SK-N-SH (cell line): ENCODE results near the gene KRT78. TPM values are rescaled to one million over a fixed set of nuclear protein-coding genes. Genes with fewer than 3 reads are reported as not detected.
A peak's percentile ranks its signal among the peaks of the same experiment; 100 is the strongest.
"Not testable (repeated sequence)": the region's sequence is repeated elsewhere in the genome, so short reads cannot be mapped to it uniquely, and the experiment has no call there.

ENCODE experiments used
- CTCF ChIA-PET: fragments of 300-600, 350-600 bp; formaldehyde crosslinking; extraction: SDS; loops from one replicate; lab custom pipeline; 2021; lab: Yijun Ruan, JAX
- POLR2A ChIA-PET: fragments of 350-600 bp; sonication (Branson Sonifier 250); formaldehyde crosslinking; extraction: SDS; loops from one replicate; lab custom pipeline; 2020; ENCODE audit warnings: antibody characterized with exemption, inconsistent platforms; lab: Yijun Ruan, JAX
- DNase-seq: peaks from one replicate; pipeline ENCODE4 v3.0.0; 2012
- H2AFZ ChIP-seq: fragments of 200-600 bp; sonication (generic); 2 replicates; pipeline ENCODE4 v1.8.1; 2016; ENCODE audit warnings: antibody characterized with exemption, mild to moderate bottlenecking, low read depth
- H3F3A ChIP-seq: fragments of 200-600 bp; sonication (generic); replicated peaks from 2 replicates; pipeline ENCODE3; 2016; ENCODE audit warnings: antibody characterized with exemption, mild to moderate bottlenecking; ENCODE audit not compliant: insufficient read depth
- H3K27ac ChIP-seq, 2 experiments: fragments of 200-500 bp in 1 of 2; fragments of 200-600 bp in 1 of 2; sonication (Bioruptor generic) in 1 of 2; sonication (generic), shearing (Covaris generic) in 1 of 2; 2 replicates each; pipeline versions ENCODE4 v1.5.1 to v1.6.1; 2014 to 2016; ENCODE audit warnings: low read depth in 2 of 2, inconsistent platforms in 1 of 2, low read length in 1 of 2, mild to moderate bottlenecking in 1 of 2, mixed read lengths in 1 of 2
- H3K27me3 ChIP-seq: fragments of 200-600 bp; sonication (generic), shearing (Covaris generic); 2 replicates; pipeline ENCODE4 v1.6.1; 2016; ENCODE audit warnings: mixed run types; ENCODE audit not compliant: insufficient read depth
- H3K36me3 ChIP-seq, 2 experiments: fragments of 200-500 bp in 1 of 2; fragments of 200-600 bp in 1 of 2; sonication (Bioruptor generic) in 1 of 2; sonication (generic) in 1 of 2; replicated peaks in 1 of 2; 2 replicates each; pipeline versions ENCODE3 to v1.5.1; 2014 to 2016; ENCODE audit warnings: low read length in 1 of 2, mild to moderate bottlenecking in 1 of 2; ENCODE audit not compliant: insufficient read depth in 2 of 2, control insufficient read depth in 1 of 2
- H3K4me1 ChIP-seq, 2 experiments: fragments of 200-500 bp in 1 of 2; fragments of 200-600 bp in 1 of 2; sonication (Bioruptor generic) in 1 of 2; sonication (generic), shearing (Covaris generic) in 1 of 2; 2 replicates each; pipeline versions ENCODE4 v1.5.1 to v1.6.1; 2014 to 2016; ENCODE audit warnings: low read depth in 1 of 2, low read length in 1 of 2, mixed run types in 1 of 2; ENCODE audit not compliant: insufficient read depth in 2 of 2, control insufficient read depth in 1 of 2
- H3K4me2 ChIP-seq: fragments of 200-600 bp; sonication (generic), shearing (Covaris generic); 2 replicates; pipeline ENCODE4 v1.6.1; 2017; ENCODE audit warnings: mixed run types
- H3K4me3 ChIP-seq, 2 experiments: fragments of 200-500 bp in 1 of 2; fragments of 200-600 bp in 1 of 2; sonication (Bioruptor generic) in 1 of 2; sonication (generic), shearing (Covaris generic) in 1 of 2; 2 replicates each; pipeline versions ENCODE4 v1.5.1 to v1.8.1; 2014 to 2016; ENCODE audit warnings: low read depth in 2 of 2, inconsistent platforms in 1 of 2, low read length in 1 of 2, mild to moderate bottlenecking in 1 of 2, mixed read lengths in 1 of 2, moderate library complexity in 1 of 2
- H3K79me2 ChIP-seq: fragments of 200-600 bp; sonication (generic); 2 replicates; pipeline ENCODE4 v1.8.1; 2017; ENCODE audit warnings: mild to moderate bottlenecking; ENCODE audit not compliant: insufficient read depth
- H3K9ac ChIP-seq: fragments of 200-600 bp; sonication (generic); 2 replicates; pipeline ENCODE4 v1.6.1; 2017; ENCODE audit warnings: mixed run types
- H3K9me2 ChIP-seq: fragments of 200-600 bp; sonication (generic); 2 replicates; pipeline ENCODE4 v1.6.1; 2017; ENCODE audit warnings: mixed run types
- H3K9me3 ChIP-seq: fragments of 200-600 bp; sonication (generic); 2 replicates; pipeline ENCODE4 v1.6.1; 2017; ENCODE audit warnings: mixed run types, mild to moderate bottlenecking, moderate library complexity
- H4K20me1 ChIP-seq: fragments of 200-600 bp; sonication (generic); 2 replicates; pipeline ENCODE4 v1.6.1; 2017; ENCODE audit warnings: mild to moderate bottlenecking, mixed run types; ENCODE audit not compliant: insufficient read depth
- CTCF ChIP-seq: fragments of 200-600 bp; sonication (generic); IDR thresholded peaks from 2 replicates; pipeline ENCODE4 v1.6.1; 2017; ENCODE audit warnings: antibody characterized with exemption, mild to moderate bottlenecking, moderate library complexity
- JUND ChIP-seq: IDR thresholded peaks from 2 replicates; pipeline ENCODE4 v1.4.0; 2012
- RAD21 ChIP-seq: IDR thresholded peaks from 2 replicates; pipeline ENCODE4 v1.6.1; 2012; ENCODE audit warnings: mild to moderate bottlenecking, low read length
- SMC3 ChIP-seq: IDR thresholded peaks from 2 replicates; pipeline ENCODE4 v1.6.1; 2012; ENCODE audit warnings: low read depth, low read length, improper control_type of control experiment
- TAF1 ChIP-seq: IDR thresholded peaks from 2 replicates; pipeline ENCODE4 v1.6.1; 2012; ENCODE audit warnings: low read depth, mild to moderate bottlenecking, low read length, moderate library complexity, borderline replicate concordance
- WGBS: methylation state at CpG from one replicate; pipeline ENCODE4 v1.1.6; 2017; ENCODE audit warnings: low lambda C conversion rate; 5-methylcytosine and 5-hydroxymethylcytosine counted together
- polyA plus RNA-seq, 3 experiments: library from polyadenylated mRNA; depleted of rRNA; stranded (reverse); fragments of >200 nt; gene quantifications; 2 replicates each; pipeline ENCODE4 v1.2.3, GENCODE V29; 2012
- TF ChIP-seq, protein P1 (sequence below): IDR thresholded peaks from 2 replicates; pipeline ENCODE4 v1.4.0; 2012; ENCODE audit warnings: low read depth, borderline replicate concordance
- TF ChIP-seq, protein P2 (sequence below): fragments of 150-350 bp; IDR thresholded peaks from 2 replicates; pipeline ENCODE4 v1.6.1; 2016; ENCODE audit warnings: mild to moderate bottlenecking, low read depth, low read length

KRT78 gene
- polyA plus RNA-seq, 1 of the 3 experiments (the other 2 are of a cell fraction): not detected

DNA sequence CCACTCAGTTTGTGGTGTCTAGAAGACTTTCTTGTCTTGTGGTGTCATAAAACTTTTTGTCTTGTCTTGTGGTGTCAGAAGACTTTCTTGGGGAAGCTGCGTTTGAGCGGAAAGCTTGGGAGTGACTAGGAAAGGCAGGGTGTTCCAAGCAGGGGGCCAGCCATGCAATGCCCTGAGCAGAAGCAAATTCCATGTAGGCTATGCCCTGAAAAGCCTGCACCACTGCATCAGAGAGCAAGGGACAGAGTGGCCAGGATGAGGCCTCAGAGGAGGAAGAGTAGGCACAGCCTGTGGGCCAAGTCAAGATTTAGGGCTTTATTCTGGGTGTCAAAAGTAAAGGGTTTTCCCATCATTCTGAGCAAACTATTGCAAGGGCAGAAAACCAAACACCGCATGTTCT, 41.6 kb upstream of the KRT78 start (continued):
- TF ChIP-seq, protein P1, sequence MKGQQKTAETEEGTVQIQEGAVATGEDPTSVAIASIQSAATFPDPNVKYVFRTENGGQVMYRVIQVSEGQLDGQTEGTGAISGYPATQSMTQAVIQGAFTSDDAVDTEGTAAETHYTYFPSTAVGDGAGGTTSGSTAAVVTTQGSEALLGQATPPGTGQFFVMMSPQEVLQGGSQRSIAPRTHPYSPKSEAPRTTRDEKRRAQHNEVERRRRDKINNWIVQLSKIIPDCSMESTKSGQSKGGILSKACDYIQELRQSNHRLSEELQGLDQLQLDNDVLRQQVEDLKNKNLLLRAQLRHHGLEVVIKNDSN: no peak
- TF ChIP-seq RAD21: no peak
- TF ChIP-seq, protein P2, sequence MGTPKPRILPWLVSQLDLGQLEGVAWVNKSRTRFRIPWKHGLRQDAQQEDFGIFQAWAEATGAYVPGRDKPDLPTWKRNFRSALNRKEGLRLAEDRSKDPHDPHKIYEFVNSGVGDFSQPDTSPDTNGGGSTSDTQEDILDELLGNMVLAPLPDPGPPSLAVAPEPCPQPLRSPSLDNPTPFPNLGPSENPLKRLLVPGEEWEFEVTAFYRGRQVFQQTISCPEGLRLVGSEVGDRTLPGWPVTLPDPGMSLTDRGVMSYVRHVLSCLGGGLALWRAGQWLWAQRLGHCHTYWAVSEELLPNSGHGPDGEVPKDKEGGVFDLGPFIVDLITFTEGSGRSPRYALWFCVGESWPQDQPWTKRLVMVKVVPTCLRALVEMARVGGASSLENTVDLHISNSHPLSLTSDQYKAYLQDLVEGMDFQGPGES: no peak
- TF ChIP-seq, all 33 proteins: peak for 0

DNA sequence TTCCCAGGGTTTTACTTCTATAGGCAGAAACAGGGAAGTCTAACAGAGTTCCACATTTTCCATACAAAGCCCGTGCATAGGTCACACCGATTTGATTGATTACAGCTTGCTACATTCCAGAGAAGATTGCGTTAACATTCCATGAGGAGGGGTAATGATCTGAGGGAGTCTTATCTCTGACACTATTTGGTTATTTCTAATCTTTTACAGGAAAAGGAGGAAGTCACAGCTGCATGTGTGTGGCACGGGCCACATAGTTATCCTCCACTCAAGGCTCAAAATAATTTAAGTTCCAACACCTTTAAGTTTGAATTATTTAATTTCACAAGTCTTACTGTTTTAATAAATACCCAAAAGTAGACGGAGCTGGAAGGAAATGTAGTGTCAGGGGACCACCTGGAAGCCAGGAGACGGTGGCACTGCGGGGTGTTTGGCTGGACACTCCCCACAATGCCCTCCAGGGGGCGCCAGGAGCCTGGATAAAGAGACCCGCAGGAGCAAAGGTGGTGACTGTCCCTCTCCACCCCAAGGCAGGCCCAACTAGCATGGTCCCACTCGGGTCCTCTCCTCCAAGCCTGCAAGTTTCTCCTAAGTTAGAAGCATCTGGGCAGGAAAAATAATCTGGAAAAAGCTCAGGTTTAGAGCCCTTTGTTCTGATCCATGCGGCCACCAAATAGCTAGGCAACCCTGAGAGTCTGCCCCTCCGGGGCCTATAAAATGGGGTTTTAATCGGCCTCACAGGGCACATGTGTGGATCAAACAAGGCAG, 35.9 kb upstream of the KRT78 start:
- ChIA-PET CTCF (interaction anchor here (0.6 to 9.7 kb wide), 107 partner anchors 9 to 1346 kb away, joined by 3 to 485 read pairs (median 5); partner anchors contain the start of genes EIF4B, KRT1, KRT18 and KRT5), POLR2A (interaction anchor here (0.7 to 1.1 kb wide), 2 partner anchors 41 to 96 kb away, joined by 3 read pairs; no protein-coding TSS in a partner anchor)
- H3K9me3 ChIP-seq: no peaks in the 10 kb centered on the region
- H3K27ac ChIP-seq: no peak overlapping the region
- TF ChIP-seq SMC3 (peak; percentile 99), TAF1 (no peak), RAD21 (peak; percentile 93), JUND (no peak), CTCF (peak; percentile 98)
- H3K4me3 ChIP-seq: no peak overlapping the region; a peak in 1 of 4 replicates
- no peaks in the 10 kb centered on the region for H4K20me1 ChIP-seq
- no peaks in the 10 kb centered on the region for H3K36me3 ChIP-seq
- peak; percentile 86 for DNase-seq
- no peaks in the 10 kb centered on the region; a peak in 1 of 4 replicates for H3K4me1 ChIP-seq
- no peaks in the 10 kb centered on the region for H3K27me3 ChIP-seq
- no peaks in the 10 kb centered on the region for H3K79me2 ChIP-seq
- H3F3A ChIP-seq: no peaks in the 10 kb centered on the region
- no peak overlapping the region for H2AFZ ChIP-seq
- WGBS: 36% methylated on average over 11 of the region's 13 CpGs
- no peak overlapping the region for H3K9ac ChIP-seq
- no peaks in the 10 kb centered on the region for H3K9me2 ChIP-seq
- H3K4me2 ChIP-seq: no peak overlapping the region

DNA sequence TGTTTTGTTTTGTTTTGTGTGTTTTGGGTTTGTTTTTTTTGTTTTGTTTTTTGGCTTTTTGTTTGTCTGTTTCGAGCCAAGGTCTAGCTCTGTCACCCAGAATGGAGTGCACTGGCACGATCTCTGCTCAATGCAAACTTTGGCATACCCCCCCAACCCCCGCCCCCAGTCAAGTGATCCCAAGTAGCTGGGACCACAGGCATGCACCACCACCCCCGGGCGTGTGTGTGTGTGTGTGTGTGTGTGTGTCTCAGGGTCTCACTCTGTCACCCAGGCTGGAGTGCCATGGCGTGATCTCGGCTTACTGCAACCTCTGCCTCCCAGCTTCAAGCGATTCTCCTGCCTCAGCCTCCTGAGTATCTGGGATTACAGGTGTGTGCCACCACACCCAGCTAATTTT, 31.7 kb upstream of the KRT78 start:
- H2AFZ ChIP-seq, H3K9me3 ChIP-seq, H3K9me2 ChIP-seq, DNase-seq, H3K4me3 ChIP-seq, H3K27ac ChIP-seq, H3F3A ChIP-seq, POLR2A ChIA-PET, H3K79me2 ChIP-seq, H3K36me3 ChIP-seq, H3K27me3 ChIP-seq, H3K9ac ChIP-seq, H3K4me1 ChIP-seq, H4K20me1 ChIP-seq: not testable (repeated sequence)
- H3K4me2 ChIP-seq: 0 out of 2 replicates have a peak overlapping the region, but pooled peaks have one; percentile 60
- CTCF ChIA-PET: interaction anchor here (0.8 to 9.7 kb wide), 77 partner anchors 9 to 855 kb away, joined by 3 to 485 read pairs (median 6); partner anchors contain the start of genes KRT74, KRT84 and KRT85
- WGBS: 38% methylated on average over 7 of the region's 8 CpGs
